ENCODE data around the gene TRMT61A.

Gene TRMT61A

GRCh38 chr14:103533137-103533998, 4.4 kb downstream of the TRMT61A start:
- in situ Hi-C loops (cut with MboI; ENCODE audit: low sequenced_read_pairs): loop anchor here (25.0 kb wide), 1 partner anchor 446 kb away; the partner anchor contains the start of genes EXOC3L4 and LBHD2

GRCh38 chr14:103533999-103534575, 5.1 kb downstream of the TRMT61A start:
- in situ Hi-C loops (cut with MboI; ENCODE audit: low sequenced_read_pairs): loop anchor here (25.0 kb wide), 1 partner anchor 447 kb away; the partner anchor contains the start of genes EXOC3L4 and LBHD2

- in situ Hi-C loops (cut with MboI; ENCODE audit: low sequenced_read_pairs): loop anchor here (25.0 kb wide), 1 partner anchor 447 kb away; the partner anchor contains the start of genes EXOC3L4 and LBHD2
Observed at GRCh38 chr14:103534576-103535061, 5.6 kb downstream of the TRMT61A start.

GRCh38 chr14:103535081-103535890, 6.3 kb downstream of the TRMT61A start:
- in situ Hi-C loops (cut with MboI; ENCODE audit: low sequenced_read_pairs): loop anchor here (25.0 kb wide), 1 partner anchor 448 kb away; the partner anchor contains the start of genes EXOC3L4 and LBHD2

- in situ Hi-C loops (cut with MboI; ENCODE audit: low sequenced_read_pairs): loop anchor here (25.0 kb wide), 1 partner anchor 449 kb away; the partner anchor contains the start of genes EXOC3L4 and LBHD2
Observed at GRCh38 chr14:103535891-103536565, 7.0 kb downstream of the TRMT61A start.

GRCh38 chr14:103536693-103537092, 7.7 kb downstream of the TRMT61A start:
- in situ Hi-C loops (cut with MboI; ENCODE audit: low sequenced_read_pairs): loop anchor here (25.0 kb wide), 1 partner anchor 449 kb away; the partner anchor contains the start of genes EXOC3L4 and LBHD2

GRCh38 chr14:103537175-103537990, 8.4 kb downstream of the TRMT61A start:
- in situ Hi-C loops (cut with MboI; ENCODE audit: low sequenced_read_pairs): loop anchor here (25.0 kb wide), 1 partner anchor 450 kb away; the partner anchor contains the start of genes EXOC3L4 and LBHD2

GRCh38 chr14:103538291-103539055, 9.5 kb downstream of the TRMT61A start:
- in situ Hi-C loops (cut with MboI; ENCODE audit: low sequenced_read_pairs): loop anchor here (25.0 kb wide), 1 partner anchor 451 kb away; the partner anchor contains the start of genes EXOC3L4 and LBHD2

- in situ Hi-C loops (cut with MboI; ENCODE audit: low sequenced_read_pairs): loop anchor here (25.0 kb wide), 1 partner anchor 452 kb away; the partner anchor contains the start of genes EXOC3L4 and LBHD2
Observed at GRCh38 chr14:103539056-103539825, 10.2 kb downstream of the TRMT61A start.

GRCh38 chr14:103540821-103541708, 12.1 kb downstream of the TRMT61A start:
- in situ Hi-C loops (cut with MboI; ENCODE audit: low sequenced_read_pairs): loop anchor here (25.0 kb wide), 1 partner anchor 454 kb away; the partner anchor contains the start of genes EXOC3L4 and LBHD2

- in situ Hi-C loops (cut with MboI; ENCODE audit: low sequenced_read_pairs): loop anchor here (25.0 kb wide), 1 partner anchor 455 kb away; the partner anchor contains the start of genes EXOC3L4 and LBHD2
Observed at GRCh38 chr14:103541709-103542604, 13.0 kb downstream of the TRMT61A start.

- in situ Hi-C loops (cut with MboI; ENCODE audit: low sequenced_read_pairs): loop anchor here (25.0 kb wide), 1 partner anchor 455 kb away; the partner anchor contains the start of genes EXOC3L4 and LBHD2
Observed at GRCh38 chr14:103542605-103543088, 13.7 kb downstream of the TRMT61A start.

GRCh38 chr14:103543140-103543539, 14.1 kb downstream of the TRMT61A start:
- in situ Hi-C loops (cut with MboI; ENCODE audit: low sequenced_read_pairs): loop anchor here (25.0 kb wide), 1 partner anchor 456 kb away; the partner anchor contains the start of genes EXOC3L4 and LBHD2

GRCh38 chr14:103543721-103544387, 14.9 kb downstream of the TRMT61A start:
- in situ Hi-C loops (cut with MboI; ENCODE audit: low sequenced_read_pairs): loop anchor here (25.0 kb wide), 1 partner anchor 457 kb away; the partner anchor contains the start of genes EXOC3L4 and LBHD2

Data from HL-60/S4 (cell line).